Uterus (tissue), 4 donors: ENCODE results near the gene ZDHHC9. TPM values are rescaled to one million over a fixed set of nuclear protein-coding genes. Genes with fewer than 3 reads are reported as not detected.

ENCODE experiments used
- DNase-seq, 2 donors: peaks; one replicate each; pipeline ENCODE4 v3.0.0-alpha.2; 2019 to 2020
- H3K27ac ChIP-seq, 2 donors: fragments of 200-600 bp; sonication (generic); 1 replicate in 1 of 2; 2 replicates in 1 of 2; pipeline ENCODE4 v1.5.1; 2016 to 2018
- H3K27me3 ChIP-seq, 2 donors: fragments of 200-600 bp; sonication (generic); one replicate each; pipeline ENCODE4 v1.5.1; 2018 to 2019; ENCODE audit warnings: control low read depth in 1 of 2
- H3K36me3 ChIP-seq, 2 donors: fragments of 200-600 bp; sonication (generic); one replicate each; pipeline ENCODE4 v1.5.1; 2019; ENCODE audit warnings: control low read depth in 1 of 2
- H3K4me1 ChIP-seq, 2 donors: fragments of 200-600 bp; sonication (generic); one replicate each; pipeline ENCODE4 v1.5.1; 2018 to 2019; ENCODE audit warnings: control low read depth in 1 of 2
- H3K4me3 ChIP-seq, 2 donors: fragments of 200-600 bp; sonication (generic); 1 replicate in 1 of 2; 2 replicates in 1 of 2; pipeline ENCODE4 v1.5.1; 2018 to 2019; ENCODE audit warnings: mild to moderate bottlenecking in 1 of 2
- H3K9me3 ChIP-seq, 2 donors: fragments of 200-600 bp; sonication (generic); one replicate each; pipeline ENCODE4 v1.5.1; 2019; ENCODE audit warnings: control low read depth in 1 of 2
- CTCF ChIP-seq, 4 experiments: fragments of 200-600 bp in 2 of 4; fragments of 450-650 bp in 2 of 4; sonication (generic) in 2 of 4; IDR thresholded peaks; one replicate each; pipeline ENCODE4 v1.5.1; 2016 to 2019; ENCODE audit warnings: antibody characterized with exemption in 4 of 4, mild to moderate bottlenecking in 2 of 4, moderate library complexity in 1 of 4
- POLR2A ChIP-seq, 2 donors: fragments of 450-650 bp; IDR thresholded peaks; one replicate each; pipeline ENCODE4 v1.6.1; 2016; ENCODE audit warnings: antibody characterized with exemption in 2 of 2, mild to moderate bottlenecking in 1 of 2, moderate library complexity in 1 of 2
- intact Hi-C: fragments of 100-400 bp; cut with DNase I; formaldehyde crosslinking; loops from one replicate; pipeline ENCODE4 v1.15.1; 2023; ENCODE audit warnings: low total_unique reads
- total RNA-seq, 4 donors: library from RNA; depleted of rRNA in 3 of 4; stranded (reverse); fragments of >200 nt in 3 of 4; gene quantifications; one replicate each; pipeline versions ENCODE4 v1.1.0 to v1.2.4, GENCODE V29; 2014 to 2023
- donor health status: DM: yes; HTN: yes; CAD: no.

ZDHHC9 gene
- total RNA-seq, 4 donors from 2014 or later: 9.1 to 18.1 (median 14.7) TPM

GRCh38 chrX:129781134-129781672 lies 62.5 kb downstream of the ZDHHC9 start:
- H3K27ac ChIP-seq: no peak overlapping the region
- intact Hi-C loops: no loop called here
- no peaks in the 10 kb centered on the region for H3K36me3 ChIP-seq
- no peaks in the 10 kb centered on the region for H3K4me1 ChIP-seq
- H3K9me3 ChIP-seq: no peaks in the 10 kb centered on the region
- no peak for DNase-seq
- H3K27me3 ChIP-seq: no peaks in the 10 kb centered on the region
- no peak overlapping the region for H3K4me3 ChIP-seq
- TF ChIP-seq CTCF (IDR thresholded peaks at IDR 0.05): no peak
- no peak for TF ChIP-seq POLR2A (IDR thresholded peaks at IDR 0.05)

- intact Hi-C loops: no loop called here
- Histone ChIP-seq H3K4me1 (no peaks in the 10 kb centered on the region), H3K27ac (no peak overlapping the region), H3K36me3 (no peaks in the 10 kb centered on the region), H3K9me3 (no peaks in the 10 kb centered on the region), H3K4me3 (no peak overlapping the region), H3K27me3 (no peaks in the 10 kb centered on the region)
- DNase-seq: no peak
- TF ChIP-seq CTCF (IDR thresholded peaks at IDR 0.05): no peak
- no peak for TF ChIP-seq POLR2A (IDR thresholded peaks at IDR 0.05)
Observed at GRCh38 chrX:129780441-129781105, 63.1 kb downstream of the ZDHHC9 start.

GRCh38 chrX:129779747-129780146 lies 63.9 kb downstream of the ZDHHC9 start, which contains the start of gene SASH3:
Gene SASH3, plus strand, starts transcription at chrX:129779949. Its CDS starts 149 bp downstream, at chrX:129780098.
- no peak within 1 kb of the TSS for H3K27ac ChIP-seq
- no peaks in the 10 kb centered on the region for H3K4me1 ChIP-seq
- H3K36me3 ChIP-seq: no peaks in the 10 kb centered on the region
- H3K27me3 ChIP-seq: no peaks in the 10 kb centered on the region
- no peaks in the 10 kb centered on the region for H3K9me3 ChIP-seq
- intact Hi-C loops: no loop called here
- H3K4me3 ChIP-seq: no peak within 1 kb of the TSS
- TF ChIP-seq CTCF (IDR thresholded peaks at IDR 0.05) (no peak), POLR2A (IDR thresholded peaks at IDR 0.05) (no peak)
- DNase-seq: no peak

- Histone ChIP-seq H3K27ac (no peak overlapping the region), H3K4me1 (no peaks in the 10 kb centered on the region), H3K27me3 (no peaks in the 10 kb centered on the region), H3K36me3 (no peaks in the 10 kb centered on the region), H3K4me3 (no peak overlapping the region), H3K9me3 (no peaks in the 10 kb centered on the region)
- DNase-seq: no peak
- intact Hi-C loops: no loop called here
- TF ChIP-seq POLR2A (IDR thresholded peaks at IDR 0.05) (no peak), CTCF (IDR thresholded peaks at IDR 0.05) (no peak)
Observed at GRCh38 chrX:129779086-129779672, 64.5 kb downstream of the ZDHHC9 start.
